ENCODE measurements around the gene CRELD2. TPM values are rescaled to one million over a fixed set of nuclear protein-coding genes. Genes with fewer than 3 reads are reported as not detected.

Gene CRELD2
- total and polyA plus RNA-seq, 2 donors from 2014 or later = 37.3 to 54.0 TPM

GRCh38 chr22:49903322-49904039 is 15.0 kb upstream of the CRELD2 start:
- H3K27me3 ChIP-seq (ENCODE audit: control insufficient read depth, insufficient read depth, low read length) = no peaks in the 10 kb centered on the region
- H3K4me3 ChIP-seq (ENCODE audit: low read length in 3 of 3) = no peak overlapping the region
- peaks cover 0 to 4% (median 0%) of the 10 kb centered on the region in 3 donors for H3K9me3 ChIP-seq (ENCODE audit: control insufficient read depth in 2 of 3, insufficient read depth in 1 of 3, low read length in 3 of 3)
- no peak overlapping the region for H3K9ac ChIP-seq (ENCODE audit: low read length in 3 of 3)
- peak in 1 of 5 donors; percentile 63 for DNase-seq
- peaks cover 16 to 38% (median 30%) of the 10 kb centered on the region in 3 donors for H3K36me3 ChIP-seq (ENCODE audit: control insufficient read depth in 2 of 3, insufficient read depth in 3 of 3, low read length in 3 of 3)
- no peak for TF ChIP-seq CTCF (IDR thresholded peaks at IDR 0.05; ENCODE audit: borderline replicate concordance, extremely low read depth, insufficient read depth)
- no peak overlapping the region for H3K27ac ChIP-seq (ENCODE audit: low read depth in 2 of 2, low read length in 2 of 2)
- H3K4me1 ChIP-seq (ENCODE audit: control insufficient read depth in 2 of 3, insufficient read depth in 2 of 3, low read depth in 1 of 3, low read length in 3 of 3) = peaks cover 0 to 3% (median 0%) of the 10 kb centered on the region in 3 donors
- intact Hi-C loops (cut with DNase I) = no loop called here
- FAIRE-seq = no peak

GRCh38 chr22:49904040-49904369 is 14.4 kb upstream of the CRELD2 start:
- TF ChIP-seq CTCF (IDR thresholded peaks at IDR 0.05; ENCODE audit: borderline replicate concordance, extremely low read depth, insufficient read depth) = no peak
- Histone ChIP-seq H3K36me3 (ENCODE audit: control insufficient read depth in 2 of 3, insufficient read depth in 3 of 3, low read length in 3 of 3) (peaks cover 16 to 38% (median 30%) of the 10 kb centered on the region in 3 donors), H3K9ac (ENCODE audit: low read length in 3 of 3) (no peak overlapping the region), H3K27me3 (ENCODE audit: control insufficient read depth, insufficient read depth, low read length) (no peaks in the 10 kb centered on the region), H3K4me1 (ENCODE audit: control insufficient read depth in 2 of 3, insufficient read depth in 2 of 3, low read depth in 1 of 3, low read length in 3 of 3) (peaks cover 0 to 3% (median 0%) of the 10 kb centered on the region in 3 donors), H3K4me3 (ENCODE audit: low read length in 3 of 3) (no peak overlapping the region), H3K27ac (ENCODE audit: low read depth in 2 of 2, low read length in 2 of 2) (no peak overlapping the region), H3K9me3 (ENCODE audit: control insufficient read depth in 2 of 3, insufficient read depth in 1 of 3, low read length in 3 of 3) (peaks cover 0 to 4% (median 0%) of the 10 kb centered on the region in 3 donors)
- FAIRE-seq (no peak), DNase-seq (peak in 1 of 5 donors; percentile 54)
- intact Hi-C loops (cut with DNase I) = no loop called here

GRCh38 chr22:49905465-49905864 is 13.0 kb upstream of the CRELD2 start:
- Histone ChIP-seq H3K4me1 (ENCODE audit: control insufficient read depth in 2 of 3, insufficient read depth in 2 of 3, low read depth in 1 of 3, low read length in 3 of 3) (peaks cover 0 to 3% (median 0%) of the 10 kb centered on the region in 3 donors), H3K9ac (ENCODE audit: low read length in 3 of 3) (no peak overlapping the region), H3K4me3 (ENCODE audit: low read length in 3 of 3) (no peak overlapping the region), H3K9me3 (ENCODE audit: control insufficient read depth in 2 of 3, insufficient read depth in 1 of 3, low read length in 3 of 3) (peaks cover 0 to 4% (median 0%) of the 10 kb centered on the region in 3 donors), H3K27me3 (ENCODE audit: control insufficient read depth, insufficient read depth, low read length) (no peaks in the 10 kb centered on the region), H3K27ac (ENCODE audit: low read depth in 2 of 2, low read length in 2 of 2) (no peak overlapping the region), H3K36me3 (ENCODE audit: control insufficient read depth in 2 of 3, insufficient read depth in 3 of 3, low read length in 3 of 3) (peaks cover 16 to 33% (median 27%) of the 10 kb centered on the region in 3 donors)
- DNase-seq (peak in 1 of 5 donors; percentile 52), FAIRE-seq (no peak)
- intact Hi-C loops (cut with DNase I) = no loop called here
- TF ChIP-seq CTCF (IDR thresholded peaks at IDR 0.05; ENCODE audit: borderline replicate concordance, extremely low read depth, insufficient read depth) = no peak

Data from kidney (tissue), 14 donors.